AG08396 (cell line): Measurements from ENCODE around the gene ACAA1.
"Not testable (repeated sequence)": the region's sequence is repeated elsewhere in the genome, so short reads cannot be mapped to it uniquely, and the experiment has no call there.

Source experiments
- DNase-seq: peaks from one replicate; pipeline ENCODE4 v3.0.0; 2012; ENCODE audit warnings: low spot score, mixed read lengths

The ACAA1 gene

GRCh38 chr3:38136777-38137614 lies at the start of gene ACAA1:
Gene ACAA1 (minus strand): TSS chr3:38137127. CDS start chr3:38137035, 92 bp downstream.
- peak; percentile 98 for DNase-seq

DNA sequence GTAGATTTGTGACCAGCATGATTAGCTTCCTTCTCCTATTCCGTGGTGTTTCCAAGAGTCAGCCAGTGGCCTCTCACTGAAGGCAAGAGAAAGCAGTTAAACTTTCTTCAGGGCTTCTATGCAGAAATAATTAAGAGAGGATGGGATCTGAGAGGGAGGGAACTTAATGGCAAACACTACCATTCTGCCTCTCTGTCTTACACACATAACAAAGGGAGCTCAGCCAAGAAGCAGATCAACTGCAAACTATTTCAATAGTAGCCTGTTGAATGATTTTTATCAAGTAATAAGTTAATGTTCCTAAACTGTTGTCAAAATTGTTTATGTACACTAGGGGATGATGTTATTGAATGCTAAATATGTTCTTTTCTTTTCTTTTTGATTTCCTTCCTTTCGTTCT lies 40.3 kb upstream of the ACAA1 start:
- DNase-seq, result no peak

DNA sequence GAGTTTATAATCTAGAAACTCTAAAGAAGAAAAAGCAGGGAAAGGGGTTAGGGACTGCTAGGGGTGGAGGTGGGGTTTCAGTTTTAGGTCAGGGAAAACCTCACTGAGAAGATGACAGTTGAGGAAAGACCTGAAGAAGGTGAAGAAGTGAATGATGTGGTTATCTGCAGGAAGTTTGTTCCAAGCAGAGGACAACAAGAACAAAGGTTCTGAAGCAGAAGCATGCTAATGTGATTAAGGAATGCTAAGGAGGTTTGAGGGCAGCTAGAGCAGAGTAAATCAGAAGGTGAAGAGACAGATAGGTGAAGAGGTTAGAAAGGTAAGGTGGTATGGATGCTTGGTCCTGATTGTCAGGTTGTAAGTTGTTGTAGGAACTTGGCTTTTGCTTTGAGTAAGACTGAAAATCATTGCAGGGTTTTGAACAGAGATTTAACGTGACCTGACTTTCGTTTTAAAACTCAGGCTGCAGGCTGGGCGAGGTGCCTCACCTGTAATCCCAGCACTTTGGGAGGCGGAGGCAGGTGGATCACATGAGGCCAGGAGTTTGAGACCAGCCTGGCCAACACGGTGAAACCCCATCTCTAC lies 37.0 kb upstream of the ACAA1 start:
- no peak for DNase-seq

GRCh38 chr3:38171622-38172021 lies 34.7 kb upstream of the ACAA1 start:
- DNase-seq, result no peak

DNA sequence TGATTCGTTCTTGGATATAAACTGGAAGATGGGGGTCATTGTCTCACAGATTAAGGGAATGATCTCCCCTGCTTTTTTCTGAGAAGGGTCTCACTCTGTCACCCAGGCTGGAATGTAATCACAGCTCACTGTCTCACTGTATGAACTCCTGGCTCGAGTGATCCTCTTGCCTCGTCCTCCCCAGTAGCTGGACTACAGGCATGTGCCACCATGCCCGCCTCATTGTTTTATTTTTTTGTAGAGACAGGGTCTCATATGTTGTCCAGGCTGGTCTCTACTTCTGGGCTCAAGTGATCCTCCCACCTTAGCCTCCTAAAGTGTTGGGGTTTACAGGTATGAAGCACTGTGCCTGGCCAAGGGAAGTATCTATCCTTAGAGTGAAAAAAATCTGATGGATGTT lies 33.8 kb upstream of the ACAA1 start:
- no peak for DNase-seq

DNA sequence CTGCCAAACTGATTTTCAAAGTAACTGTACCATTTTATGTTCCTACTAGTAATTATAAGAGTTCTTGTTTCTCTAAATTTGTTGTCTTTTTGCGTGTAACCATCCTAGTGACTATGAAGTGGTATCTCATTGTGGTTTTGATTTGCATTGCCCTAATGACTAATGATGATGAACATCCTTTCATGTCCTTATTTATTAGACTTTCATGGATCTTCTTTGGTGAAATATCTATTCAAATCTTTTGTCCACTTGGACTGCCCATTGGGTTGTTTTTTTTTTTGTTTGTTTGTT lies 32.0 kb upstream of the ACAA1 start:
- no peak for DNase-seq

- peak; percentile 34 for DNase-seq
Measured at GRCh38 chr3:38168151-38169026, 31.5 kb upstream of the ACAA1 start.

DNA sequence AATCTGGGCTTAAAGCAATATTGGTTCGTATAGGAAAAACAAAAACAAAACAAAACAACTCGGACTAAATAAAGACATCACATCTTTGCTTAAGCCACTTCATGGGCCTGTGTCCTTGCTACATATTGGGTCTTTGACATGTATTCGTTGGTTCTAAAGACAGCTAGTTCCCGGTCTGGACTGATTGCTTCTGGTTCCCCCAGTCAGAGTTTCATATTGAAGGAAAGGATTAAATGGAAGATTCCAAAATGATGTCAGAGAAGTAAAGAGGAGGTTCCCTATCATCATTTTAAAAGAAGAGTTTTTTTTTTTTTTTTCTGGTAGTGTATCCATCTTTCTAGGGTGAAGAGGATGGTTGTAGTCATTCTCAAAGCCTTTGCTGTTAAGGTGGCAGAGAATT lies 30.7 kb upstream of the ACAA1 start:
- DNase-seq, result no peak

- DNase-seq, result peak; percentile 64
Measured at GRCh38 chr3:38165722-38166387, 28.9 kb upstream of the ACAA1 start.

DNA sequence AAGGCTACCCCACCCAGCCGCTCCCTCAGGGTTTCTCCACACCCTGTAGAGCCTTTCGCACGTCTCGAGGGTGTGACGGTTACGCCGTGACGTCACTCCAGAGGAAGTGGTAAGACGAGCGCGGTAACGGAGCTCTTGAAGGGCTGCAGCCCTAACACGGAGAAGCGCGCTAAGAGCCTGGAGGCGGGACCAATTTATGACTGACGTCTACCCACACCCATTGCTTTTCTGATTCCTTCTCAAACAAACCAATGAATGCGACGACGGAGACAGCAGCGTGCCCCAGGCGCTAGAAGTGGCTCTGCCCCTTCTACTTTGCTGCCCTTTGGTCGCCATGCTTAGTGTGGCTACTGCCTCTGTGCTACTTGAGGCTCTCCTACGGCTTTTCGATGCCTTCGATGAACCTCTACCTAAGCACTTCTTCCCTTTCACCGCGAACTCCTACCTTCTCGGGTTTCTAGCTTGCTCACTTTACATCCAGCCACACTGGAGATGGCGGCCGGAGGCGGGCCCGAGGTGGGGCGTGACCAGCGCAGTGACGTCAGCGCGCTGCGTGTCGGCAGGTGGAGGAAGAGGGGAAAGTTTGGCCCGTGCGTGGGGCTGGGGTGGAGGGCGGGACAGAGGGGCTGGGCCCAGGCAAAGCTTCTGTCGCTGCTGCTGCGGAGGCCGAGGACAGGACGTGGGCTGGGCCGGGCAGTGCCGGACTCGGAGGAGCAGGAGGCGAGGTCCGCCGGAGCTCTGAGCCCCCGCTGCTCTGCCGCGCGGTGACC lies 28.2 kb upstream of the ACAA1 start, which contains the start of gene OXSR1:
OXSR1 (plus strand) TSS at position 586 of the 770 bp plus-strand sequence. CDS start 340 bp downstream, outside the sequence.
- DNase-seq, result peak; percentile 94

DNA sequence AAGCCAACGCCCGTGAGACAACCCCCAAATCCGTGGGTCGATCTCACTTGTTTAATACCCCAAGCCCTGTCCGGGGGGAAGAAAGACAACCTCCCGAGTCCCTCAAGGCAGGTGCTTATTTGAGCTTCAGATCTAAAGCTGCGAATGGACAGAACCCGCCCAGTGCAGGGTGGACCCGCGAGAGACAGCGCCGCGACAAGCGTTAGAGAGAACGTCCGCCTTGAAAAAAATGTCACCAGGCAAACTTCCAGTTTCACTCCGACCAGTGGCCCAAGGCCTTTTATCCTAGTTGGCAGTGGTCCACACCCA lies 27.7 kb upstream of the ACAA1 start:
- no peak for DNase-seq

GRCh38 chr3:38163841-38164642 lies 27.1 kb upstream of the ACAA1 start:
- DNase-seq, result no peak

DNA sequence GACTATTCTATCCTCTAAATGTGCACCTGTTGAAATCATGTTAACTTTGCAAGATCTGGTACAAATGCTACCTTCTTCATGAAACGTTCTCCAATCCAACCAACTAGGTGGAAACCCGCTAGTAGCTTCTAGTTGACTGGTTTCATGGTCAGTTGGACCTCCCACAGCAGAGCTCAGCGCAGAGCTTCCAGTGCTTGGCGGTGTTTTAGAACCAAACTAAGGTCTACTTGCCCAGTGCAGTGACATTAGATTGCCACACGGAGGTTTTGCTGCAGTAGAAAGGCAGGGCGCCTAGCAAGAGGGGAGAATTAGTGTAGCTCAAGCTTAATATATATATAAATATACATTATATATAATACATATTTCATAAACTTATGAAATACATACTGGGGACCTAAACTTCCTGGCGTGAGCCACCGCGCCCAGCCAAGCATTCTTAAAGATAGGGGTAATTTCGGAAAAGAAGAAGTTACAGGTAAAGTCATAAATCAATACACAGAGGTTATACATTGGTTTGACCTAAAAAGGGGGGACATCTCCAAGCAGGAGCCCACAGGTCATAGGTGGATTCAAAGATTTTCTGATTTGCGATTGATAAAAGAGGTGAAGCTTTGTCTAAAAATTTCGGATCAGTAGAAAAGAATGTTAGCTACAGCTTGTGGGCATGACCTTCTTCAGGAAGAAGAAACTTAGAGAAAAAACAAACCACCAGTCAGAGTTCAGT lies 26.4 kb upstream of the ACAA1 start:
- no peak for DNase-seq

GRCh38 chr3:38160704-38161103 lies 23.8 kb upstream of the ACAA1 start:
- DNase-seq, result not testable (repeated sequence)

DNA sequence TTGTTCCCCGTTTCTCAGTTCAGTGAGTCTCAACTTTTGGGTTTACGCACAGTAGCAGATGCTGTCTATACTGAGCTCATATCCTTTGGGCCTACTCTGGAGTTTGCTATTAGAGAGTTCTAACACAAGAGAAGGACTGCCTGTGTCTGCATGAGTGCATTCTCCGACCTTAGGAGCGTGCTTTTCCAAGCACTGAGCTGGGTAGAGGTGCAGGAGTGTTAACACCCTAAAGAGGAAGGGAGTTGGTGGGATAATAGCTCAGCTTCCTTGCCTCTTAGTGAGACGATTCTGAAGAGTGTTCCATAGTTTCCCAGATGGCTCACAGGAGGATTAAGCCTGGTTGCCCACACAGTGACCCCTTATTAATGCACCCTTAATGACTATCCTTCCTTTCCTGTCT lies 21.5 kb upstream of the ACAA1 start:
- no peak for DNase-seq

- no peak for DNase-seq
Measured at GRCh38 chr3:38157595-38157994, 20.7 kb upstream of the ACAA1 start.

DNA sequence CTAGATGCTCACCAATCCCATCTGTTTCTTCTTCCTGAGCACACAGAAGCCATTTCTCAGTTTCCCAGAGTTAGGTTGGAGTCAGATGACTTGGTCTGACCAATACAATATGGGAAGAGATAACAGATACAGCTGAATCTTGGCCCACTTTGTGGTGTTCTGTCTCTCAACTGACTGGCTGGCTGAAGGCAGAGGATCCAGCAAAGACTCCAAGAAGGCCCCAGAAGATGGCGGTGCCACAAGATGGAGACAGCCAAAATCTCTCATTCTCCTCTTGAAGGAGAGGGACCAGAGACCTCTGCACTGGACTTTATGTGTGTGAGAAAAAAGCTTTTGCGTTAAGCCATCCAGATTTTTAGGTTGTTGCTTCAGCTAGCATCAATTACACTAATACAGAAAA lies 20.2 kb upstream of the ACAA1 start:
- DNase-seq, result no peak

- DNase-seq, result no peak
Measured at GRCh38 chr3:38155825-38156224, 18.9 kb upstream of the ACAA1 start.

DNA sequence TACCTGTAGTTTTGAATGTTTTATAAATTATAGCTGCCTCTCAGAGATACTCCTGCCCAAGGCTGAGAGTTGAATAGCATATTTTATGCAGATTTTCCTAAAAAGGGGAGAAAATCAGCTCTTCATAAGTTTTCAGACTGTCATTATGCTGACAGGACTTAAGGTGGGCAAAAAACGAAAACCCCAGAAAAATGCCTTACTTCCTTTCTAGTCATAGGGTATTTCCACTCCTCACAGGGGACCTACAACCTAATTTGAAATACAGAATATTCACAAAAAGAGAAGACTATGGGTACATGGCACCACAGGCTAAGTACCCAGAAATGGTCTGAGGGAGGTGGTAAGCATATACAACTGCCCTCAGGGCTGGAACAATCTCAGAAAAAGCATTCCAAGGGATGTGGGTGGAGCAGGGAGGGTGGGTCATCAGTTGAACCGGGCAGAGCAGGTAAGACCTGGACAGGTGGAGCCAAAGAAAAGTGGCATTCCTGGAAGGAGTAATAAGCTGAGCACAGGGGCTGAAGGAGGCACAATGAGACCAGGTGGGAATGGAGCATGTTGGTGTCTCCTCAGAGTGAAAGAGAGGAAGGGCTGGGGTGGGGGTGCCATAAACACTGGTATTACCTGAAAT lies 17.8 kb upstream of the ACAA1 start:
- DNase-seq, result no peak

DNA sequence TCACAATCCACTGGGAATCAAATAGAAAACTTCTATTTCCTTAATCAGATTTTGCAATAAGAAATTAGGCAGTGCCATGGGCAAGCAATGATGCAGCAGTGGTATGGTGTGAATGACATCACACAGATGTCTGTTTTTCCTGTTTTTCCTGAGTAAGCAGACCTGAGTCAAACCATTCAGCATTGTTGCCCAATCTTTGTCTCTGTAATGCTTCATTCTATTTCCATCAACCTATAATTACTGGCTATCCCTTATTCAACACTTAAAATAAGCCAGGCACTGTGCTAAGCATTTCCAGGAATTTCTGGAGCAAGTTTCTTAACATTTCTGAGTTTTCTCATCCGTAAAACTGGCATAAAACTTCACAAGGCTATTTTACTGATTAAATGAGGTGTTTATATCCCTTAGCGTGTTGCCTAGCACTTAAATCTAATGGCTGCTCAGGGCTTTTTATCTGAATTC lies 17.1 kb upstream of the ACAA1 start:
- peak; percentile 53 for DNase-seq
